Lower lobe of right lung (tissue), 2 donors: Measurements from ENCODE around the gene CSTF3. TPM values are rescaled to one million over a fixed set of nuclear protein-coding genes. Genes with fewer than 3 reads are reported as not detected.
A peak's percentile ranks its signal among the peaks of the same experiment; 100 is the strongest.

ENCODE experiments used
- ATAC-seq, 2 donors: fragments of 200-7000 bp; cut with Tn5 transposase; one replicate each; pipeline ENCODE4 v1.9.1; 2020 to 2022; ENCODE audit warnings: mild to moderate bottlenecking in 2 of 2, moderate library complexity in 2 of 2
- DNase-seq: peaks from one replicate; pipeline ENCODE4 v3.0.0-alpha.2; 2020
- H3K27ac ChIP-seq: fragments of 200-600 bp; one replicate; pipeline ENCODE4 v1.8.0; 2022
- H3K27me3 ChIP-seq: fragments of 200-600 bp; one replicate; pipeline ENCODE4 v1.8.0; 2022; ENCODE audit warnings: low read depth
- H3K36me3 ChIP-seq: fragments of 200-600 bp; one replicate; pipeline ENCODE4 v1.8.0; 2022; ENCODE audit warnings: mild to moderate bottlenecking
- H3K4me1 ChIP-seq: fragments of 200-600 bp; one replicate; pipeline ENCODE4 v1.8.0; 2022
- H3K4me3 ChIP-seq: fragments of 200-600 bp; one replicate; pipeline ENCODE4 v1.8.0; 2022; ENCODE audit warnings: mild to moderate bottlenecking
- H3K9me3 ChIP-seq: fragments of 200-600 bp; one replicate; pipeline ENCODE4 v1.8.0; 2022
- intact Hi-C: fragments of 100-400 bp; cut with DNase I; formaldehyde crosslinking; loops from one replicate; pipeline ENCODE4 v1.11.0; 2022
- total RNA-seq: library from RNA; stranded (reverse); fragmentation: NEBNext Ultra II Directional; extraction: Animal tissue kit (Norgen Biotek cat#: 25700); gene quantifications from one replicate; pipeline ENCODE4 v1.2.1, GENCODE V29; 2021
- TF ChIP-seq, protein P1 (sequence below): fragments of 200-600 bp; IDR thresholded peaks from one replicate; pipeline ENCODE4 v1.8.0; 2022; ENCODE audit warnings: antibody characterized with exemption, mild to moderate bottlenecking
- donor health status: DM: no; HTN: yes; CAD: no; lungs with severe emphysema.

CSTF3 gene
- total RNA-seq, 1 donor from 2014 or later, result 20.4 TPM

DNA sequence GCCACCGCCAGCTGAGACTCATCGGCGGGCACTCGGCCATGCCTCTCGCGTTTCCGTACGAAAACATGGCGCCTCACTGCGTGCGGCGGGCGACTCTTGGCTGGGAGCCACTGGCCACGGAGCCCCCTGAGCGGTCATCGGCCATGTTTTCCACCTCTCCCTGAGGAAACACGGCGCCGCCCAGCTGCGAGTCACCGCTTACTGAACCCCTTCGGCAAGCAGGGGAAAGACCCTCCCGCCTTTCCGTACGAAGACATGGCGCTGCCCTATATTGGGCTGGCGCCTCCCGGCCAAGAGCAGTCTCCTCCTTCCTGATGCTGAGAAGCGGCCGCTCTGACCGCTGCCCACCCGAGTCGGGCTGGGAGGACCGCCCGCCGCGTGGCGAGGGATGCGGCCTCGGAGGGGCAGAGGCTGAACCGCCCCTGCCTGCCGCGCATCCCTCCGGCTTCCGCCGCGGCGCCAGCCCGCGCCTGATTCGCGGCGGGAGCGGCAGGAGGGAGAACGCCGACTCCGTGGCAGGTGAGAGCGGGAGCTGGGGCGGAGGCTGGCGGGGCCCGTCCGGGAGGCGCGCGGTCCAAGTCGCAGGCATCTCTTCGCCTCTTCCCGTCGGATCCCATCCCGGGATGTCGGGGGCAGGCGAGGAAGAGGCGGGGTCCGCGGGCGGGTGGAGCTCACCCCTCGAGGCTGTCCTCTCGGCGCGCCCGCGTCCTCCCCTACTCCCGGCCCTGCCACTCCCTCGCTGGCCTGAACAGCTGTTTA lies 121.8 kb downstream of the CSTF3 start, which contains the start of gene TCP11L1:
Gene TCP11L1, plus strand, starts transcription at position 299 of the 759 bp plus-strand sequence. CDS start 4,202 bp downstream, outside the sequence.
- Histone ChIP-seq H3K4me3 (peak within 1 kb of the TSS; percentile 97), H3K27ac (peak within 1 kb of the TSS; percentile 99), H3K9me3 (no peaks in the 10 kb centered on the region), H3K36me3 (peaks cover 6% of the 10 kb centered on the region), H3K4me1 (peaks cover 15% of the 10 kb centered on the region), H3K27me3 (no peaks in the 10 kb centered on the region)
- intact Hi-C loops, result no loop called here
- peak; percentile 95 for ATAC-seq
- TF ChIP-seq, protein P1, sequence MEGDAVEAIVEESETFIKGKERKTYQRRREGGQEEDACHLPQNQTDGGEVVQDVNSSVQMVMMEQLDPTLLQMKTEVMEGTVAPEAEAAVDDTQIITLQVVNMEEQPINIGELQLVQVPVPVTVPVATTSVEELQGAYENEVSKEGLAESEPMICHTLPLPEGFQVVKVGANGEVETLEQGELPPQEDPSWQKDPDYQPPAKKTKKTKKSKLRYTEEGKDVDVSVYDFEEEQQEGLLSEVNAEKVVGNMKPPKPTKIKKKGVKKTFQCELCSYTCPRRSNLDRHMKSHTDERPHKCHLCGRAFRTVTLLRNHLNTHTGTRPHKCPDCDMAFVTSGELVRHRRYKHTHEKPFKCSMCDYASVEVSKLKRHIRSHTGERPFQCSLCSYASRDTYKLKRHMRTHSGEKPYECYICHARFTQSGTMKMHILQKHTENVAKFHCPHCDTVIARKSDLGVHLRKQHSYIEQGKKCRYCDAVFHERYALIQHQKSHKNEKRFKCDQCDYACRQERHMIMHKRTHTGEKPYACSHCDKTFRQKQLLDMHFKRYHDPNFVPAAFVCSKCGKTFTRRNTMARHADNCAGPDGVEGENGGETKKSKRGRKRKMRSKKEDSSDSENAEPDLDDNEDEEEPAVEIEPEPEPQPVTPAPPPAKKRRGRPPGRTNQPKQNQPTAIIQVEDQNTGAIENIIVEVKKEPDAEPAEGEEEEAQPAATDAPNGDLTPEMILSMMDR, result no peak
- DNase-seq, result peak; percentile 85

DNA sequence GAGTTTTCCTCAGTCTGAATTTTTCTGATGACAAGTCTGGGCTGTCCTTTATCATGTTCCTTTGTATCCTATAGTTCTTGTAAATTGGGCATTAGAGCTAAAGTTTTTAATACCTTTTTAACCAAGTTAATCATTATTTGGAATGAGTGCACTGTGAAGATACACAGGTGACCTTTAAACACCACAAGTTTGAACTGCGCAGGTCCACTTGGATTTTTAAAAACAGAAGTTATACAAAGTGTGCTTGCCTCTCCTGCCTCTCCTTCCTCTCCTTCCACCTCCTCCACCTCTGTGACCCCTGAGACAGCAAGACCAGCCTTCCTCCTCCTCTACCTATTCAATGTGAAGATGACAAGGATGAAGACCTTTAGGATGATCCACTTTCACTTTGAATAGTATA lies 126.3 kb downstream of the CSTF3 start:
- intact Hi-C loops, result no loop called here
- Histone ChIP-seq H3K9me3 (no peaks in the 10 kb centered on the region), H3K4me3 (no peak overlapping the region), H3K27ac (no peak overlapping the region), H3K36me3 (no peaks in the 10 kb centered on the region), H3K4me1 (no peaks in the 10 kb centered on the region), H3K27me3 (no peaks in the 10 kb centered on the region)
- no peak for ATAC-seq
- TF ChIP-seq, protein P1, result no peak
- DNase-seq, result no peak

Other genes with a start within 250 kb of the CSTF3 start
- 0.71 TPM for gene DEPDC7, start 145.6 kb downstream of the CSTF3 start, total RNA-seq
- 18.1 TPM for gene TCP11L1, start 121.9 kb downstream of the CSTF3 start, total RNA-seq
- 138 TPM for gene HIPK3, start 95.9 kb upstream of the CSTF3 start, total RNA-seq
- gene KIAA1549L, start 214.6 kb upstream of the CSTF3 start, total RNA-seq, result 0.18 TPM